IPS-11a (cell line): Measurements from ENCODE around the gene ITSN2.

Source experiments
- H3K4me3 ChIP-seq: one replicate; pipeline ENCODE4 v1.5.1; 2013; ENCODE audit warnings: low read depth, low read length, control low read depth

The ITSN2 gene

GRCh38 chr2:24272907-24273306 lies 87.4 kb downstream of the ITSN2 start:
- no peak overlapping the region for H3K4me3 ChIP-seq

- H3K4me3 ChIP-seq = no peak overlapping the region
These were observed 88.1 kb downstream of the ITSN2 start for GRCh38 chr2:24272161-24272802.

- H3K4me3 ChIP-seq = no peak overlapping the region
These were observed 91.1 kb downstream of the ITSN2 start for GRCh38 chr2:24269265-24269664.

GRCh38 chr2:24265212-24265611 lies 95.1 kb downstream of the ITSN2 start:
- no peak overlapping the region for H3K4me3 ChIP-seq

- H3K4me3 ChIP-seq = no peak overlapping the region
These were observed 97.8 kb downstream of the ITSN2 start for GRCh38 chr2:24262421-24262970.

- no peak overlapping the region for H3K4me3 ChIP-seq
These were observed 98.9 kb downstream of the ITSN2 start for GRCh38 chr2:24261441-24261840.

- no peak overlapping the region for H3K4me3 ChIP-seq
These were observed 101.0 kb downstream of the ITSN2 start for GRCh38 chr2:24259316-24259715.

GRCh38 chr2:24258718-24259117 lies 101.6 kb downstream of the ITSN2 start:
- H3K4me3 ChIP-seq = no peak overlapping the region

- H3K4me3 ChIP-seq = no peak overlapping the region
These were observed 106.9 kb downstream of the ITSN2 start for GRCh38 chr2:24253303-24253919.

- no peak overlapping the region for H3K4me3 ChIP-seq
These were observed 112.7 kb downstream of the ITSN2 start for GRCh38 chr2:24247592-24247991.

GRCh38 chr2:24247164-24247563 lies 113.2 kb downstream of the ITSN2 start:
- no peak overlapping the region for H3K4me3 ChIP-seq

GRCh38 chr2:24245986-24246776 lies 114.2 kb downstream of the ITSN2 start:
- H3K4me3 ChIP-seq = no peak overlapping the region

GRCh38 chr2:24241528-24241927 lies 118.8 kb downstream of the ITSN2 start:
- no peak overlapping the region for H3K4me3 ChIP-seq

GRCh38 chr2:24239553-24239952 lies 120.8 kb downstream of the ITSN2 start:
- no peak overlapping the region for H3K4me3 ChIP-seq

- no peak overlapping the region for H3K4me3 ChIP-seq
These were observed 122.2 kb downstream of the ITSN2 start for GRCh38 chr2:24238158-24238557.

- H3K4me3 ChIP-seq = no peak overlapping the region
These were observed 123.0 kb downstream of the ITSN2 start for GRCh38 chr2:24237313-24237712.

- H3K4me3 ChIP-seq = no peak overlapping the region
These were observed 127.0 kb downstream of the ITSN2 start for GRCh38 chr2:24233321-24233720.

GRCh38 chr2:24231461-24231881 lies 128.9 kb downstream of the ITSN2 start:
- no peak overlapping the region for H3K4me3 ChIP-seq

- no peak overlapping the region for H3K4me3 ChIP-seq
These were observed 131.9 kb downstream of the ITSN2 start for GRCh38 chr2:24228470-24228869.

GRCh38 chr2:24225499-24226242 lies 134.7 kb downstream of the ITSN2 start:
- no peak overlapping the region for H3K4me3 ChIP-seq

GRCh38 chr2:24222946-24223345 lies 137.4 kb downstream of the ITSN2 start:
- H3K4me3 ChIP-seq = no peak overlapping the region
